GM18517 (cell line): ENCODE measurements around the gene TBC1D8.

ENCODE experiments used
- ATAC-seq: cut with Tn5 transposase; IDR thresholded peaks from one replicate; pipeline ENCODE4 v1.9.1; 2021; ENCODE audit warnings: mild to moderate bottlenecking, moderate library complexity; ENCODE audit not compliant: unreplicated experiment

TBC1D8 gene

GRCh38 chr2:101037161-101037755 lies 113.9 kb downstream of the TBC1D8 start:
- ATAC-seq, result no peak

GRCh38 chr2:101036562-101036961 lies 114.6 kb downstream of the TBC1D8 start:
- no peak for ATAC-seq

GRCh38 chr2:101032084-101032776 lies 119.0 kb downstream of the TBC1D8 start:
- ATAC-seq, result no peak

- ATAC-seq, result no peak
Observed at GRCh38 chr2:101030866-101031554, 120.2 kb downstream of the TBC1D8 start.

- no peak for ATAC-seq
Observed at GRCh38 chr2:101027852-101028251, 123.3 kb downstream of the TBC1D8 start.

- ATAC-seq, result no peak
Observed at GRCh38 chr2:101026923-101027469, 124.2 kb downstream of the TBC1D8 start.

GRCh38 chr2:101026253-101026701 lies 124.9 kb downstream of the TBC1D8 start:
- ATAC-seq, result no peak

- ATAC-seq, result no peak
Observed at GRCh38 chr2:101025561-101025960, 125.6 kb downstream of the TBC1D8 start.

GRCh38 chr2:101023327-101024107 lies 127.7 kb downstream of the TBC1D8 start:
- no peak for ATAC-seq

- ATAC-seq, result no peak
Observed at GRCh38 chr2:101022221-101022620, 129.0 kb downstream of the TBC1D8 start.

- ATAC-seq, result no peak
Observed at GRCh38 chr2:101018934-101019333, 132.2 kb downstream of the TBC1D8 start.

- ATAC-seq, result no peak
Observed at GRCh38 chr2:101017371-101017770, 133.8 kb downstream of the TBC1D8 start.

- no peak for ATAC-seq
Observed at GRCh38 chr2:101014264-101014857, 136.8 kb downstream of the TBC1D8 start.

GRCh38 chr2:101012706-101013181 lies 138.4 kb downstream of the TBC1D8 start:
- no peak for ATAC-seq

GRCh38 chr2:101012054-101012705 lies 139.0 kb downstream of the TBC1D8 start:
- ATAC-seq, result peak; percentile 96

- no peak for ATAC-seq
Observed at GRCh38 chr2:101011152-101011551, 140.0 kb downstream of the TBC1D8 start.

- ATAC-seq, result no peak
Observed at GRCh38 chr2:101007415-101008345, 143.5 kb downstream of the TBC1D8 start.

- ATAC-seq, result no peak
Observed at GRCh38 chr2:101006065-101006715, 145.0 kb downstream of the TBC1D8 start.
